ENCODE results near the gene SPAG6. TPM values are rescaled to one million over a fixed set of nuclear protein-coding genes. Genes with fewer than 3 reads are reported as not detected.

The SPAG6 gene
- total and polyA plus RNA-seq, 8 donors = 1.4 to 14.0 (median 7.4) TPM; not detected in 1

DNA sequence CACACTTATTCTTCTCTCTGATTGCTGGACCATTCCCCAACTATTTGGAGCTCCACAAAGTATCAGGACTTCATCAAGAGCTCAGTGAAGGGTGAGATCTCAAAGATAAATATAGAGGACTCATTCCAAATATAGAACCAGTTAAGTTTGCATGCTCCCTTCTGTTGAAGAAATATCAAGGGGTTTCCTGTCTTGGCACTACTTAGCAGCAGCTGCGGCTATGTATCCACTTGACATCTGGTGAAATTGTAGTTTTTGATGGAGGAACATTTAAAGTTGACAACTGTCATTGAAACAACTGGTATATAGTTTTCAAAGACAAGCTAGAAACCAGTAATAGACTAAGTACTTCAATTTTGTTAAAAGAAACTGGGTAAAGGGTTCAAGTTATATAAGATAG is 1.0 kb upstream of the SPAG6 start:
- intact Hi-C loops (cut with DNase I) = no loop called here
- Histone ChIP-seq H3K27ac (no peak overlapping the region), H3K4me1 (peaks cover 7 to 25% of the 10 kb centered on the region in 2 donors), H3K27me3 (peaks cover 86 to 91% of the 10 kb centered on the region in 2 donors), H3K4me3 (no peak overlapping the region), H3K9me3 (no peaks in the 10 kb centered on the region), H3K36me3 (no peaks in the 10 kb centered on the region)
- TF ChIP-seq, protein P1, sequence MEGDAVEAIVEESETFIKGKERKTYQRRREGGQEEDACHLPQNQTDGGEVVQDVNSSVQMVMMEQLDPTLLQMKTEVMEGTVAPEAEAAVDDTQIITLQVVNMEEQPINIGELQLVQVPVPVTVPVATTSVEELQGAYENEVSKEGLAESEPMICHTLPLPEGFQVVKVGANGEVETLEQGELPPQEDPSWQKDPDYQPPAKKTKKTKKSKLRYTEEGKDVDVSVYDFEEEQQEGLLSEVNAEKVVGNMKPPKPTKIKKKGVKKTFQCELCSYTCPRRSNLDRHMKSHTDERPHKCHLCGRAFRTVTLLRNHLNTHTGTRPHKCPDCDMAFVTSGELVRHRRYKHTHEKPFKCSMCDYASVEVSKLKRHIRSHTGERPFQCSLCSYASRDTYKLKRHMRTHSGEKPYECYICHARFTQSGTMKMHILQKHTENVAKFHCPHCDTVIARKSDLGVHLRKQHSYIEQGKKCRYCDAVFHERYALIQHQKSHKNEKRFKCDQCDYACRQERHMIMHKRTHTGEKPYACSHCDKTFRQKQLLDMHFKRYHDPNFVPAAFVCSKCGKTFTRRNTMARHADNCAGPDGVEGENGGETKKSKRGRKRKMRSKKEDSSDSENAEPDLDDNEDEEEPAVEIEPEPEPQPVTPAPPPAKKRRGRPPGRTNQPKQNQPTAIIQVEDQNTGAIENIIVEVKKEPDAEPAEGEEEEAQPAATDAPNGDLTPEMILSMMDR (IDR thresholded peaks at IDR 0.05) = no peak
- ATAC-seq (no peak), DNase-seq (no peak)

DNA sequence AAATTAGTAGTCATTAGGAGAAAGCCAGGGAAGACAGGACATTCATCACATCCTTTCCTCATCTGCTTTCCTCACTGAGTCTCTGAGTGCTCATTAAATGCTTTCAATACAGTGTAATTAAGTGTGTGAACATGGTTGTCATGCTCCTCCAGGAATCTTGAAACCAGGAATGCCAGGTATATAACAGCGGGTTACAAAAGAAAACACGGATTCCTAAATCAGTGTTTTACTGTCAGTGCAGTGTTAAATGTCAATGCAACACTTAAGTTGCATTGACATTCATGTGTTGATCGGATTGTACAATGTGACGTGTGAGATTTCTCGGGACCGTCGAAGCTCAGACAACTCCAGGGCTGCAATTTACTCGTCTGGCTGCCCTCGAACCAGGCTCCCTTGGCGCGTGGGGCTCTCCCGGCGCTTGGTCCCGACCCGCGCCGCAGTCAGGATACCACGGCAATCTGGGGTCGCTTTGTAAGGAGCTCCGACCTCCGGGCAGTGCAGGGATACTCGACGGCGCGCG is 455 bp upstream of the SPAG6 start:
- no peak overlapping the region for H3K27ac ChIP-seq
- DNase-seq (no peak), ATAC-seq (no peak)
- peak overlapping the region in 1 of 2 donors; percentile 34 for H3K4me3 ChIP-seq
- H3K27me3 ChIP-seq = peaks cover 82 to 91% of the 10 kb centered on the region in 2 donors
- H3K36me3 ChIP-seq = no peaks in the 10 kb centered on the region
- intact Hi-C loops (cut with DNase I) = no loop called here
- TF ChIP-seq, protein P1 (IDR thresholded peaks at IDR 0.05) = no peak
- peaks cover 4 to 21% of the 10 kb centered on the region in 2 donors for H3K4me1 ChIP-seq
- H3K9me3 ChIP-seq = no peaks in the 10 kb centered on the region

DNA sequence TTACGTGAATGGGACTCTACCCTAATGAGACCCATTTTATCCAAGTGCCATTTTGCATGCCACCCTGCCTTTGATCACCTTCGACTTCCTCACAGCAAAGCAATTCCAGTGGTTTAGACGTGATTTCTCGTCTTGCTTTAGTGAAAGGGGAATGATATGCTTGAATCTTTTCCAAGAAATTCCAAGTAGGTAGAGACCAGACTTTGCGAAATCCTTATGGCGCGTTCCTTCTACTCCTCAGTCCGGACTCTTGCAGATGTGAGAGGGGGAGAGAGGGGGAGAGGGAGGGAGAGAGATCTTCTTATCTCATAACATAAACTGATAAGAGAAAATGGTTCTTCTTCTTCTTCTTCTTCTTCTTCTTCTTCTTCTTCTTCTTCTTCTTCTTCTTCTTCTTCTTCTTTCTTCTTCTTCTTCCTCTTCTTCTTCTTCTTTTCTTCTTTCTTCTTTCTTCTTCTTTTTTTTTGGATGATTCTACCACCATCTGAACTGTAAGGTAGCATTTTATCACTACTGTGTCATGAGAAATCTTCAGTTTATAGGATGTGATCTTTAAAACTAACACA is 883 bp downstream of the SPAG6 start:
- Histone ChIP-seq H3K9me3 (no peaks in the 10 kb centered on the region), H3K4me1 (peaks cover 1 to 15% of the 10 kb centered on the region in 2 donors), H3K27me3 (peaks cover 81 to 87% of the 10 kb centered on the region in 2 donors), H3K4me3 (no peak overlapping the region), H3K36me3 (no peaks in the 10 kb centered on the region), H3K27ac (no peak overlapping the region)
- DNase-seq = no peak
- ATAC-seq = no peak
- intact Hi-C loops (cut with DNase I) = no loop called here
- TF ChIP-seq, protein P1 (IDR thresholded peaks at IDR 0.05) = no peak

DNA sequence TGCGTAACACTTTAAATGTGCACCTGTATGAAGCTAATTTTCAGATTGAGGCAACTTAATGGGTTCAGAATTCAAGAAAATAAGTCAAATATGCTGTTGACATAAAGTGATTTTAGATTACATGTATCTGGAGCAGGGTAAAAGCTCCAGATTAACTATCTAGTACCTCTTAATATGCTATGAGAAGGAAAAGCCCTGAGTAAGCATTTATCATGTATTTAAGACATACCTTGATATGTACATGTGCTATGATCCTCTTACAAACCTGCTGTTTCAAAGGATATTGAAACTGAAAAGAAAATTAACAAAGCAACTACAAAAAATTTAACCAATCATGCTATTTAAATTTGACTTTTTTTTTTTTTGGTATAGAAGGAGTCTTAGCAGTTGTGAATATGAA is 4.5 kb downstream of the SPAG6 start:
- Histone ChIP-seq H3K4me1 (peaks cover 0 to 7% of the 10 kb centered on the region in 2 donors), H3K27me3 (peaks cover 45 to 51% of the 10 kb centered on the region in 2 donors), H3K9me3 (no peaks in the 10 kb centered on the region), H3K27ac (no peak overlapping the region), H3K4me3 (no peak overlapping the region), H3K36me3 (no peaks in the 10 kb centered on the region)
- ATAC-seq = no peak
- TF ChIP-seq, protein P1 (IDR thresholded peaks at IDR 0.05) = no peak
- intact Hi-C loops (cut with DNase I) = no loop called here
- no peak for DNase-seq

DNA sequence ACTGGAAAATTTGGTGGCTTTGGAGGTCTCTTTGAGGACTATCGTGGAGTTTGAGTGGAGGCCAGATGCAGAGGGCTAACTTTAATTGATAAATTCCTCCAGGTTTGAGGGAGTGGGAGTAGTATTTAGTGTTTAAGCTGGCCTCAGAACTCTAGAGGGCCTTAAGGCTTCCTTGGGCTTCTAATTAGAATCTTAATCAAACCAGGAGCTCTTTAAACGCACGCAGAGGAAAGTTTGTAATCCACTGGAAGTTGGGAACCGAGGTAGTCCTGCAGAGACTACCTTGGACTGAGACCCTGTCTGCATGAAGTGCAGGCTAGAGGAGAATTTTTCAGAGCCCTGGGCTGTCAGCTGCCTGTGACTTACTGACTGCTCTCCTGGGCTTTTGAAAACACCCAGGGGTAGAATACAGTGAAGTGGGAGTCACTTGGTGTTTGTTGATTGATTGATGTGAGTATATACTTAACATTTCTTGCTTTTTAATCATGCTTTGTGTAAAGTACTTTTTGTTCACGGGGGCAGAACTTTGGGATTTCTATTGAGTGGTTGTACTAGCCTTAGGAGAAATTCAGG is 5.9 kb downstream of the SPAG6 start:
- intact Hi-C loops (cut with DNase I) = no loop called here
- TF ChIP-seq, protein P1 (IDR thresholded peaks at IDR 0.05) = no peak
- no peak overlapping the region for H3K27ac ChIP-seq
- H3K27me3 ChIP-seq = peaks cover 31 to 37% of the 10 kb centered on the region in 2 donors
- DNase-seq (no peak), ATAC-seq (no peak)
- H3K36me3 ChIP-seq = no peaks in the 10 kb centered on the region
- H3K4me1 ChIP-seq = no peaks in the 10 kb centered on the region
- no peaks in the 10 kb centered on the region for H3K9me3 ChIP-seq
- H3K4me3 ChIP-seq = no peak overlapping the region
